Prostate gland (tissue), 2 donors: Measurements from ENCODE around the gene OR2T33.

Experiments used
- POLR2AphosphoS5 ChIP-seq: sonication (generic); formaldehyde crosslinking; IDR thresholded peaks from one replicate; pipeline ENCODE4 v1.6.1; 2017; ENCODE audit warnings: antibody characterized with exemption
- TF ChIP-seq, protein P1 (sequence below), 4 experiments: fragments of 200-600 bp in 2 of 4; fragments of 450-650 bp in 2 of 4; sonication (generic) in 2 of 4; IDR thresholded peaks; 1 replicate in 3 of 4; 2 replicates in 1 of 4; pipeline ENCODE4 v1.5.1; 2016 to 2019; ENCODE audit warnings: antibody characterized with exemption in 4 of 4, mild to moderate bottlenecking in 2 of 4, moderate library complexity in 2 of 4

- TF ChIP-seq, protein P1, sequence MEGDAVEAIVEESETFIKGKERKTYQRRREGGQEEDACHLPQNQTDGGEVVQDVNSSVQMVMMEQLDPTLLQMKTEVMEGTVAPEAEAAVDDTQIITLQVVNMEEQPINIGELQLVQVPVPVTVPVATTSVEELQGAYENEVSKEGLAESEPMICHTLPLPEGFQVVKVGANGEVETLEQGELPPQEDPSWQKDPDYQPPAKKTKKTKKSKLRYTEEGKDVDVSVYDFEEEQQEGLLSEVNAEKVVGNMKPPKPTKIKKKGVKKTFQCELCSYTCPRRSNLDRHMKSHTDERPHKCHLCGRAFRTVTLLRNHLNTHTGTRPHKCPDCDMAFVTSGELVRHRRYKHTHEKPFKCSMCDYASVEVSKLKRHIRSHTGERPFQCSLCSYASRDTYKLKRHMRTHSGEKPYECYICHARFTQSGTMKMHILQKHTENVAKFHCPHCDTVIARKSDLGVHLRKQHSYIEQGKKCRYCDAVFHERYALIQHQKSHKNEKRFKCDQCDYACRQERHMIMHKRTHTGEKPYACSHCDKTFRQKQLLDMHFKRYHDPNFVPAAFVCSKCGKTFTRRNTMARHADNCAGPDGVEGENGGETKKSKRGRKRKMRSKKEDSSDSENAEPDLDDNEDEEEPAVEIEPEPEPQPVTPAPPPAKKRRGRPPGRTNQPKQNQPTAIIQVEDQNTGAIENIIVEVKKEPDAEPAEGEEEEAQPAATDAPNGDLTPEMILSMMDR (IDR thresholded peaks at IDR 0.05): no peak
- TF ChIP-seq POLR2AphosphoS5: no peak
These were observed 48.3 kb downstream of the OR2T33 start for GRCh38 chr1:248229360-248229908.
